Dermis microvascular lymphatic vessel endothelial cell (primary cell): ENCODE results near the gene FSHB. TPM values are rescaled to one million over a fixed set of nuclear protein-coding genes. Genes with fewer than 3 reads are reported as not detected.
"Not testable (repeated sequence)": the region's sequence is repeated elsewhere in the genome, so short reads cannot be mapped to it uniquely, and the experiment has no call there.

ENCODE experiments used
- DNase-seq, 2 donors: peaks; one replicate each; pipeline versions ENCODE4 v3.0.0 to v3.0.0-alpha.2; 2010; ENCODE audit warnings: low read depth in 2 of 2
- total RNA-seq: library from RNA; depleted of rRNA; stranded (reverse); fragments of >200 nt; gene quantifications from 2 replicates; pipeline ENCODE4 v1.2.1, GENCODE V29; 2014

Gene FSHB
- total RNA-seq, 1 donor from 2014 or later, result not detected

DNA sequence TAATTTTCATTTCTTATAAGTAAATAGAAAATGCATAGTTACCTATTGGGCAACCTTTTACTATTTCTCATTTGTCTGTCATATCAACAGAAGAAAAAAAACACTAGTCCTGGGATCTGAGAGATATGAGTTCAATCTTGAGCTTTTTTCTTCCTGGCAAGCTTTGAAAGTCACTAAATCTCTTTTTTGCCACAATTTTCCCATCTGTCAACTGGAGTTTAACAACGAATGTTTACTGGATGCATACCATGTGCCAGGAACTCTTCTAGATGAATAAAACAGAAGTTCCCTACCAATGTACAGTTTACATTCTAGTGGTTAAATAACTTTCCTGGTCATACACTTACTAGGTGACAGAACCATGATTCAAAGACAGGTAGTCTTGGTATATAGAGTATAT is 31.0 kb downstream of the FSHB start:
- DNase-seq, result no peak

DNA sequence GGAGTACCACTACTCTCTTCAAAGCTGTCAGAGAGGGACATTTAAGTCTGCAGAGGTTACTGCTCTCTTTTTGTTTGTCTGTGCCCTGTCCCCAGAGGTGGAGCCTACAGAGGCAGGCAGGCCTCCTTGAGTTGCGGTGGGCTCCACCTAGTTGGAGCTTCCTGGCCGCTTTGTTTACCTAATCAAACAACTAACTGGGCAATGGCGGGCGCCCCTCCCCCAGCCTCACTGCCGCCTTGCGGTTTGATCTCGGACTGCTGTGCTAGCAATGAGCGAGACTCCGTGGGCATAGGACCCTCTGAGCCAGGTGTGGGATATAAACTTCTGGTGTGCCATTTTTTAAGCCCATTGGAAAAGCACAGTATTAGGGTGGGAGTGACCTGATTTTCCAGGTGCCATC is 37.8 kb downstream of the FSHB start:
- DNase-seq, result not testable (repeated sequence)

DNA sequence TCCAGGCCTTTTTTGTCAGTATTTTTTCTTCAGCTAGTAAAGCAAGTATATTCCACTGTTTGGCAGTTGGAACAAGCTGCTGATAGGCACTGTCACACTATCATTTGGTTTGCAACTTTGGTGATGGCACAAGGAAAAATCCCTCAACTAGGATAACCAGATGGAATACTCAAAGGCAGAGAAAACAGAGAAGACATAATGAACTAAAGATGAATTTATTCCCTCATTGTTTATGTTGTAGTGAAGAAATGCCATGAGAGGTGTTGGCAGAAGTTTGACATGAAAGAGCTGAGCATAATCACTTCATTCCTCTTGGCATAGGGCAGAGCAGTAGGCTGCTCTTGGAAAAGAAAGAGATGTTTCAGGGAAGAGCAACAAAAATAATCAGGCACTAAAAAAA is 39.9 kb downstream of the FSHB start:
- no peak for DNase-seq

- DNase-seq, result no peak
Measured at GRCh38 chr11:30277176-30277575, 46.4 kb downstream of the FSHB start.

GRCh38 chr11:30279796-30280195 is 49.0 kb downstream of the FSHB start:
- DNase-seq, result no peak

GRCh38 chr11:30281476-30282288 is 50.9 kb downstream of the FSHB start:
- DNase-seq, result no peak

DNA sequence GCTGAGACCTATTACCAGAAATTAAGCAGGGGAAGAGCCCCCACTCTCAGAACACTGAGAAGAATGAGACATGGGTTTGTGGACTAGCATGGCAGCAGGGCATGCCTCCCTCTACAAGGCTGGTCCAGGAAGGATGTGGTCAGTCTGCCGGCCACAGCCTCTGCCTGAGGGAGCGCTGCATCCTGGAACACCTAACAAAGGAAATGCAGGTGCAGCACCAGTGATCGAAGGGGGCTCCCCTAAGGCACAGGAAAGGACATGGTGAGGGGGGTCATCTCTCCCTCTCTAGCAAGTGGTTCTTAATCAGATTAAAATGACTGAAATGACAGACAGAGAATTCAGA is 51.4 kb downstream of the FSHB start:
- DNase-seq, result no peak

Other genes starting within 250 kb of the FSHB start
- not detected in 2 replicates for gene KCNA4, start 214.0 kb upstream of the FSHB start, total RNA-seq
- gene ARL14EP, start 92.1 kb downstream of the FSHB start, total RNA-seq, result 13.4 and 17.1 TPM in 2 replicates